GM21576 (cell line): Measurements from ENCODE around the gene GUCY1A1.

ENCODE experiments used
- ATAC-seq: cut with Tn5 transposase; IDR thresholded peaks from one replicate; pipeline ENCODE4 v1.9.1; 2021; ENCODE audit warnings: mild to moderate bottlenecking, moderate library complexity; ENCODE audit not compliant: unreplicated experiment

The GUCY1A1 gene

DNA sequence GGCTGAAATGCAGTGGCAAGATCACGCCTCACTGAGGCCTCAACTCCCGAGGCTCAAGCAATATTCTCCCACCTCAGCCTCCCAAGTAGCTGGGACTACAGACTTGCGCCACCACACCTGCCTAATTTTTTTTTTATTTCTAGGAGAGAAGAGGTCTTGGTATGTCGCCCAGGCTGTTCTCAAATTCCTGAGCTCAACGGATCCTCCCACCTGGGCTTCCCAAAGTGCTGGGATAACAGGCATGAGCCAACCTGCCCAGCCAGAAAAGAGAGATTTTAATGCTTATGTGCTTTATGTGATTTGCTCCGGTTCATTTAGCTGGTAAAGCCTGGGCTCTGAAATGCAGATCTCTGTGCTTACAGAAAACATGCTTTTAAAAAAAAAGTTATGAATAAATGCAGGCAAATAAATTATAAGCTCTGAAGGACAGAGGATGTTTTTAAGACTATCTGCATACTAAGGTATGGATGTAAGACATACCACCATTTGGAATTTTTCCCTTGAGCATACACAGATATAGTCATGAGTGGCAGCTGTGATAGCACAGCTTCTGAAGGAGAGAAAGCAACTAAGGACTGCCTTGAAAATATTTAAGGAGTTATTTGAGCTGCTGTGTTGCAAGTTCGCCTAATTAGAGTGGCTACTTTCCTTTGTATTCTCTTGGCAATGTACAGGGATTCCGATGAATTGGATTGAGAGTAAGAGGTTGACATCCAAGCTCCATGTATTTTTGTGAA lies 106.0 kb downstream of the GUCY1A1 start:
- ATAC-seq: no peak

DNA sequence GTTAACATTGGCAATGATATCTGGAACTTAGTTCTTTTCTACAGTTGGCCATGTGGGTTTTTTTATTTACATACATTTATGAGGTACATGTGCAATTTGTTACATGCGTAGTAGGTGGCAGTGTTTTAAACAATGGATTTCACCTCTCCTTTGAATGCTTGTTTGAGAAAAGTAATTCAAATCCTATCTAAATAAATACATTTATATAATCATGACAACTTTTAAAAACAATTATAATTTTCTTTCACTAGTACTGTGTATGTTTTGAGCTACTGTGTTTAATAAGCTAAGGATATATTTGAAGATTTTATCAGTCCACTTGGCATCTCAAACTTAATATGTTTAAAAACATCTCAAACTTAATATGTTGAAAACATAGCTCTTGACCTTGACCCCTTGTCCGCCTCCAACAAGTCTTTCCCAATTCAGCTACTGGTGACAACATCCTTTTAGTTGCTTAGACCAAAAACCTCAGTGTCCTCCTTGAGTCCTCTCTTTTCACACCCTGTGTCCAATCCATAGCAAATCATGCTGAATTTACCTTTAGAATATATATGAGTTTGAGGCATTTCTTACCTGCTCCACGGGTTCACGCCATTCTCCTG lies 106.7 kb downstream of the GUCY1A1 start:
- ATAC-seq: no peak

DNA sequence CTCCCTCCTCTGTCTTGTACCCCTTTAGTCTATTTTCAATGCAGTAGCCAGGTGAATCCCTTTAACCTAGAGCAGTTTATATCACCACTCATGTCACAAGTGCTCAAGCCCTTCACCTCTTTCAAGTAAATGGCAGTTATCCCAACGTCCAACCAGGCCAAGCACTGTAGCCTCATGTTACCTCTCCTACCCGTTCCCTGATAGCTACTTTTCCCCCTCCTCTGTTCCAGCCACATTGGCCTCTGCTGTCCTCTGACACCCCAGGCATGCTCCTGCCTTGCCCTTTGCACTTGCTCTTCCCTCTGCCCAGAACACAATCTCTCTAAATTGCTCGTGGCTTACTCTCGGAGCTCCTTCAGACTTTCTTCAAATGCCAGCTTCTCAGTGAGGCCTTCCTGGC lies 107.4 kb downstream of the GUCY1A1 start:
- ATAC-seq: no peak

DNA sequence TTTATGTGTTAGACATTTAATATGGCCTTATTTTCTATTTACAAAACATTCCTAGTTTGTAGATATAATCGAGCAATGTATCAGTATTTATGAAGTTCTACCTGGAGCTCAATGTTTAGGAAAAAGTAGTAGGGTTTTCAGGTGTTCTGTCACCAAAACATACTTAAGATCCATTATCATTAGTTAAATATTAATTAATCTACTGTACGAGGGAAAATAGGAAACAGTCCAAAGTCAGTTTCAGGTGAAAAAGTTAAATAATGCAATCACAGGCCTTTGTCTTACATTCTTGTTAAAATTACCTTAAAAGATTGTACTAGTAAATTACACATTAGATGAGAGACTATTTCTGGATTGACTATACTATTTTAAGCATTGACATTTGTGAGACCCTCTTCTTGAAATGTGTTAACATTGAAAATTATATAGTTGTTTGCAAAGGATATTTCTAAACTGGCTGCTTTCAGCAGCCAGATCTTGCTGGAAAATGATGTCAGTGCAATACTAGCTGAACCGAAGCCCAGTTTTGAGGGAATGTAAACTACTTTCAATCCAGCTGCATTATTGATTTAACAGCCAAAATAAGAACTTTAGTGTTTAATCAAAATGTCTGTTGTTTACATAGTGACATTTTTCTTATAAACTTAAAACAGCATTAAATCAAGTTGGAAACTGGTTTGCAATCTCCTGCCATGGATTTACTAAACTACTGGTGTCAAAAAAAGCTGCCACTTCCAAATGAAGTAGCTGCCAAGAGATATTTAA lies 111.5 kb downstream of the GUCY1A1 start:
- no peak for ATAC-seq

DNA sequence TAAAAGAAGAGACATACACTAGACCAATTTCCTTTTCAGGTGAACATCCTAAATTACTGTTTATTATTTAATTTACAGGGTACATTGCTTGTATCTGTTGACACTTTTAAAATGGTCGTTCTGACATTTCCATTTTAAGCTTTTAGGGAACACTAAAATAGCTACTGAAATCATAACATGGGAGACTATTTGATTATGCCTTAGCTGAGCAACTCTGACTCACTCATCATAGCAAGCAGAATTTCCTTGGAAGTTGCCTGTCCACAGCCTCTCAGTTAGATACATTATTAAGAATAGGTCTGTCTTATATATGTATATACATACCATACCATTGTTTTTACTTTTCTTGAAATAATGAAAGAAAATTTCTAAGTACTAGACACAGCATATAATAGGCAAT lies 114.1 kb downstream of the GUCY1A1 start:
- no peak for ATAC-seq

DNA sequence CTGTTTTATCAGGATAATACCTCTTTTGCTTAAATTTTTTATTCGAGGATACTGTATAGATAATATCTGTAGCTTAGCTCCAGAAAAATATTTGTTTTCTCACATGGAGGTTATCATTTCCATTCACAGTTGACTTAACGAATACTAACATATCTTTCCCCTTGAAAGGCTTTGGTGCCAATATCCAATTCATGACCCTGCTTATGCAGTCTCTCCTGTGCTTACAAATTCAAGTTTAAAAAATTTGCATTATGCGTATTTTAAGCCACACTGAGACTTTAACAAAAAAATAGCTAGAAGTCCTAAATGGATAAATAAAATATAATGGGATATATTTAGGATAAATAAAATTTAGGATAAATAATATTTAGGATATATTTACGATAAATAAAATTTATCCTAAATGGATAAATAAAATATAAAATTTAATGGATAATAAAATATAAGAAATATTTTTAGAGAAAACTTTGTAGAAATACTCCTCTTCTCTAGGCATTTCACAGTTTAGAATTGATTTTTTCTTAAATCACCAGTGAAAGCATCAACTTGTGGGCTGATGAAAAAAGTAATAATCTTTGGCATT lies 114.7 kb downstream of the GUCY1A1 start:
- ATAC-seq: no peak
